Suprapubic skin (tissue), 4 donors: Measurements from ENCODE around the gene CRIP2.

Experiments used
- EP300 ChIP-seq: sonication (generic); formaldehyde crosslinking; IDR thresholded peaks from one replicate; pipeline ENCODE4 v1.6.1; 2017; ENCODE audit warnings: antibody characterized with exemption
- POLR2A ChIP-seq, 2 donors: fragments of 450-650 bp; IDR thresholded peaks; one replicate each; pipeline ENCODE4 v1.6.1; 2017; ENCODE audit warnings: antibody characterized with exemption in 2 of 2, mild to moderate bottlenecking in 2 of 2, moderate library complexity in 2 of 2
- POLR2AphosphoS5 ChIP-seq, 3 donors: sonication (generic); formaldehyde crosslinking; IDR thresholded peaks; one replicate each; pipeline ENCODE4 v1.6.1; 2017; ENCODE audit warnings: antibody characterized with exemption in 3 of 3
- TF ChIP-seq, protein P1 (sequence below), 2 donors: fragments of 200-600 bp in 1 of 2; fragments of 450-650 bp in 1 of 2; sonication (generic) in 1 of 2; IDR thresholded peaks; one replicate each; pipeline ENCODE4 v1.5.1; 2016 to 2019; ENCODE audit warnings: antibody characterized with exemption in 2 of 2, mild to moderate bottlenecking in 1 of 2, moderate library complexity in 1 of 2

GRCh38 chr14:105425823-105426247 is 48.8 kb upstream of the CRIP2 start:
- TF ChIP-seq POLR2AphosphoS5 (IDR thresholded peaks at IDR 0.05) (no peak), POLR2A (IDR thresholded peaks at IDR 0.05) (no peak), EP300 (no peak)
- TF ChIP-seq, protein P1, sequence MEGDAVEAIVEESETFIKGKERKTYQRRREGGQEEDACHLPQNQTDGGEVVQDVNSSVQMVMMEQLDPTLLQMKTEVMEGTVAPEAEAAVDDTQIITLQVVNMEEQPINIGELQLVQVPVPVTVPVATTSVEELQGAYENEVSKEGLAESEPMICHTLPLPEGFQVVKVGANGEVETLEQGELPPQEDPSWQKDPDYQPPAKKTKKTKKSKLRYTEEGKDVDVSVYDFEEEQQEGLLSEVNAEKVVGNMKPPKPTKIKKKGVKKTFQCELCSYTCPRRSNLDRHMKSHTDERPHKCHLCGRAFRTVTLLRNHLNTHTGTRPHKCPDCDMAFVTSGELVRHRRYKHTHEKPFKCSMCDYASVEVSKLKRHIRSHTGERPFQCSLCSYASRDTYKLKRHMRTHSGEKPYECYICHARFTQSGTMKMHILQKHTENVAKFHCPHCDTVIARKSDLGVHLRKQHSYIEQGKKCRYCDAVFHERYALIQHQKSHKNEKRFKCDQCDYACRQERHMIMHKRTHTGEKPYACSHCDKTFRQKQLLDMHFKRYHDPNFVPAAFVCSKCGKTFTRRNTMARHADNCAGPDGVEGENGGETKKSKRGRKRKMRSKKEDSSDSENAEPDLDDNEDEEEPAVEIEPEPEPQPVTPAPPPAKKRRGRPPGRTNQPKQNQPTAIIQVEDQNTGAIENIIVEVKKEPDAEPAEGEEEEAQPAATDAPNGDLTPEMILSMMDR (IDR thresholded peaks at IDR 0.05): no peak
